ENCODE data around the gene PACRG.

- TF ChIP-seq JUN (CRISPR knock-in tag; IDR thresholded peaks at IDR 0.05) (no peak), AFF4 (CRISPR knock-in tag; IDR thresholded peaks at IDR 0.05; ENCODE audit: borderline replicate concordance) (no peak), IRF1 (CRISPR knock-in tag; IDR thresholded peaks at IDR 0.05) (no peak)
These were observed 37.6 kb upstream of the PACRG start for GRCh38 chr6:162690158-162690557.
